OCI-LY7 (cell line): ENCODE measurements around the gene PARD3. TPM values are rescaled to one million over a fixed set of nuclear protein-coding genes. Genes with fewer than 3 reads are reported as not detected.

ENCODE experiments used
- BruUV-seq: library from RNA; stranded (reverse); fragments of 400-500 nt; replicated peaks from 2 replicates; lab custom pipeline; 2021; lab: Mats Ljungman, UMichigan
- CTCF ChIA-PET: fragments of 300-600 bp; sonication (Branson Sonifier 250); formaldehyde crosslinking; loops from one replicate; lab custom pipeline; 2022; ENCODE audit warnings: antibody characterized with exemption; ENCODE audit not compliant: unreplicated experiment; lab: Charles Lee
- POLR2A ChIA-PET: fragments of 300-600 bp; sonication (Branson Sonifier 250); formaldehyde crosslinking; loops from one replicate; lab custom pipeline; 2022; ENCODE audit warnings: antibody characterized with exemption; lab: Charles Lee
- DNase-seq: peaks from one replicate; pipeline ENCODE4 v3.0.0-alpha.2; 2015; ENCODE audit warnings: low spot score
- H2AFZ ChIP-seq: fragments of 200-600 bp; sonication (generic), shearing (Covaris generic); 2 replicates; pipeline ENCODE4 v1.6.1; 2014; ENCODE audit warnings: mild to moderate bottlenecking, antibody characterized with exemption, low read length, moderate library complexity
- H3K27ac ChIP-seq: fragments of 200-600 bp; sonication (generic); 2 replicates; pipeline ENCODE4 v1.5.1; 2014; ENCODE audit warnings: mixed run types, low read depth, mild to moderate bottlenecking, moderate library complexity, low read length, inconsistent platforms; ENCODE audit not compliant: poor library complexity, severe bottlenecking
- H3K36me3 ChIP-seq: fragments of 200-600 bp; sonication (generic); 2 replicates; pipeline ENCODE4 v1.6.1; 2014; ENCODE audit warnings: mild to moderate bottlenecking, antibody characterized with exemption, low read length, moderate library complexity, mixed read lengths; ENCODE audit not compliant: insufficient read depth
- H3K4me1 ChIP-seq: fragments of 200-600 bp; sonication (generic); 2 replicates; pipeline ENCODE4 v1.5.1; 2014; ENCODE audit warnings: mild to moderate bottlenecking, low read length; ENCODE audit not compliant: insufficient read depth, poor library complexity, severe bottlenecking
- H3K4me2 ChIP-seq: fragments of 200-600 bp; sonication (generic); 2 replicates; pipeline ENCODE4 v1.6.1; 2014; ENCODE audit warnings: mild to moderate bottlenecking, low read length
- H3K4me3 ChIP-seq: fragments of 200-600 bp; sonication (generic); 2 replicates; pipeline ENCODE4 v1.5.1; 2014; ENCODE audit warnings: mild to moderate bottlenecking, low read depth, low read length; ENCODE audit not compliant: poor library complexity, severe bottlenecking
- H3K79me2 ChIP-seq: fragments of 200-600 bp; sonication (generic); 2 replicates; pipeline ENCODE4 v1.6.1; 2016; ENCODE audit warnings: low read depth, mild to moderate bottlenecking, low read length, moderate library complexity, mixed read lengths; ENCODE audit not compliant: insufficient read depth
- H3K9me2 ChIP-seq: fragments of 200-600 bp; sonication (generic); 2 replicates; pipeline ENCODE4 v1.6.1; 2016; ENCODE audit warnings: mild to moderate bottlenecking, low read length, mixed read lengths; ENCODE audit not compliant: insufficient read depth
- H3K9me3 ChIP-seq: fragments of 200-600 bp; sonication (generic); 2 replicates; pipeline ENCODE4 v1.6.1; 2014; ENCODE audit warnings: mild to moderate bottlenecking, mixed run types, low read length, mixed read lengths
- H4K20me1 ChIP-seq: fragments of 200-600 bp; sonication (generic); 2 replicates; pipeline ENCODE4 v1.6.1; 2014; ENCODE audit warnings: mild to moderate bottlenecking, antibody characterized with exemption, low read length, moderate library complexity, mixed read lengths; ENCODE audit not compliant: insufficient read depth
- CTCF ChIP-seq: fragments of 200-600 bp; sonication (generic); conservative IDR thresholded peaks from 2 replicates; pipeline ENCODE4 v1.5.1; 2014; ENCODE audit warnings: mild to moderate bottlenecking, antibody characterized with exemption, low read length, moderate library complexity, mixed read lengths
- EZH2phosphoT487 ChIP-seq: fragments of 200-600 bp; sonication (generic); IDR thresholded peaks from 2 replicates; pipeline ENCODE4 v1.6.1; 2018; ENCODE audit warnings: low read depth, borderline replicate concordance, mild to moderate bottlenecking, mixed run types, antibody characterized with exemption, low read length, moderate library complexity, mixed read lengths
- intact Hi-C: fragments of 100-400 bp; cut with micrococcal nuclease; formaldehyde crosslinking; loops from one replicate; pipeline ENCODE4 v1.10.0; 2022; ENCODE audit not compliant: unreplicated experiment
- total RNA-seq, 2 experiments: library from RNA; depleted of rRNA in 1 of 2; stranded (reverse); fragments of >200 nt in 1 of 2; shearing (Covaris generic) in 1 of 2; gene quantifications; 2 replicates each; pipeline ENCODE4 v1.2.3, GENCODE V29; 2014 to 2022

Gene PARD3
- total RNA-seq, 2 experiments from 2014 or later, result not detected

GRCh38 chr10:34745244-34745643, 69.9 kb downstream of the PARD3 start:
- no peak overlapping the region for H2AFZ ChIP-seq
- H3K9me2 ChIP-seq, result no peaks in the 10 kb centered on the region
- intact Hi-C loops, result no loop called here
- no TSS peak for BruUV-seq
- H3K27ac ChIP-seq, result no peak overlapping the region
- H3K9me3 ChIP-seq, result no peaks in the 10 kb centered on the region
- no peak overlapping the region for H3K4me2 ChIP-seq
- H3K4me1 ChIP-seq, result no peaks in the 10 kb centered on the region
- POLR2A ChIA-PET, result no interaction called here
- TF ChIP-seq EZH2phosphoT487 (no peak), CTCF (no peak)
- H4K20me1 ChIP-seq, result no peaks in the 10 kb centered on the region
- H3K4me3 ChIP-seq, result no peak overlapping the region
- no peaks in the 10 kb centered on the region for H3K36me3 ChIP-seq
- CTCF ChIA-PET, result no interaction called here
- H3K79me2 ChIP-seq, result no peaks in the 10 kb centered on the region
- DNase-seq, result no peak

- Histone ChIP-seq H3K27ac (no peak overlapping the region), H3K36me3 (no peaks in the 10 kb centered on the region), H2AFZ (no peak overlapping the region), H3K4me1 (no peaks in the 10 kb centered on the region), H3K9me3 (no peaks in the 10 kb centered on the region), H4K20me1 (no peaks in the 10 kb centered on the region), H3K9me2 (no peaks in the 10 kb centered on the region), H3K79me2 (no peaks in the 10 kb centered on the region), H3K4me3 (no peak overlapping the region), H3K4me2 (no peak overlapping the region)
- intact Hi-C loops, result no loop called here
- DNase-seq, result no peak
- no TSS peak for BruUV-seq
- POLR2A ChIA-PET, result interaction anchor here (0.6 kb wide), 1 partner anchor 124 kb away, joined by 8 read pairs; no protein-coding TSS in a partner anchor
- TF ChIP-seq EZH2phosphoT487, result no peak
- TF ChIP-seq CTCF, result no peak
- CTCF ChIA-PET, result no interaction called here
Measured at GRCh38 chr10:34744590-34744989, 70.5 kb downstream of the PARD3 start.

- no peak overlapping the region for H2AFZ ChIP-seq
- BruUV-seq, result no TSS peak
- H3K4me2 ChIP-seq, result no peak overlapping the region
- H3K4me3 ChIP-seq, result no peak overlapping the region
- H3K27ac ChIP-seq, result no peak overlapping the region
- ChIA-PET CTCF (no interaction called here), POLR2A (interaction anchor here (0.6 kb wide), 1 partner anchor 33 kb away, joined by 3 read pairs; no protein-coding TSS in a partner anchor)
- no peaks in the 10 kb centered on the region for H3K4me1 ChIP-seq
- intact Hi-C loops, result no loop called here
- no peak for DNase-seq
- H3K79me2 ChIP-seq, result no peaks in the 10 kb centered on the region
- H3K9me3 ChIP-seq, result no peaks in the 10 kb centered on the region
- H3K36me3 ChIP-seq, result no peaks in the 10 kb centered on the region
- H4K20me1 ChIP-seq, result no peaks in the 10 kb centered on the region
- no peaks in the 10 kb centered on the region for H3K9me2 ChIP-seq
- TF ChIP-seq CTCF (no peak), EZH2phosphoT487 (no peak)
Measured at GRCh38 chr10:34743814-34744213, 71.3 kb downstream of the PARD3 start.
